Uterus (tissue), 4 donors: ENCODE measurements around the gene WDR36. TPM values are rescaled to one million over a fixed set of nuclear protein-coding genes. Genes with fewer than 3 reads are reported as not detected.

Experiments
- DNase-seq, 2 donors: peaks; one replicate each; pipeline ENCODE4 v3.0.0-alpha.2; 2019 to 2020
- H3K27ac ChIP-seq, 2 donors: fragments of 200-600 bp; sonication (generic); 1 replicate in 1 of 2; 2 replicates in 1 of 2; pipeline ENCODE4 v1.5.1; 2016 to 2018
- H3K27me3 ChIP-seq, 2 donors: fragments of 200-600 bp; sonication (generic); one replicate each; pipeline ENCODE4 v1.5.1; 2018 to 2019; ENCODE audit warnings: control low read depth in 1 of 2
- H3K36me3 ChIP-seq, 2 donors: fragments of 200-600 bp; sonication (generic); one replicate each; pipeline ENCODE4 v1.5.1; 2019; ENCODE audit warnings: control low read depth in 1 of 2
- H3K4me1 ChIP-seq, 2 donors: fragments of 200-600 bp; sonication (generic); one replicate each; pipeline ENCODE4 v1.5.1; 2018 to 2019; ENCODE audit warnings: control low read depth in 1 of 2
- H3K4me3 ChIP-seq, 2 donors: fragments of 200-600 bp; sonication (generic); 1 replicate in 1 of 2; 2 replicates in 1 of 2; pipeline ENCODE4 v1.5.1; 2018 to 2019; ENCODE audit warnings: mild to moderate bottlenecking in 1 of 2
- H3K9me3 ChIP-seq, 2 donors: fragments of 200-600 bp; sonication (generic); one replicate each; pipeline ENCODE4 v1.5.1; 2019; ENCODE audit warnings: control low read depth in 1 of 2
- CTCF ChIP-seq, 4 experiments: fragments of 200-600 bp in 2 of 4; fragments of 450-650 bp in 2 of 4; sonication (generic) in 2 of 4; IDR thresholded peaks; one replicate each; pipeline ENCODE4 v1.5.1; 2016 to 2019; ENCODE audit warnings: antibody characterized with exemption in 4 of 4, mild to moderate bottlenecking in 2 of 4, moderate library complexity in 1 of 4
- POLR2A ChIP-seq, 2 donors: fragments of 450-650 bp; IDR thresholded peaks; one replicate each; pipeline ENCODE4 v1.6.1; 2016; ENCODE audit warnings: antibody characterized with exemption in 2 of 2, mild to moderate bottlenecking in 1 of 2, moderate library complexity in 1 of 2
- intact Hi-C: fragments of 100-400 bp; cut with DNase I; formaldehyde crosslinking; loops from one replicate; pipeline ENCODE4 v1.15.1; 2023; ENCODE audit warnings: low total_unique reads
- total RNA-seq, 4 donors: library from RNA; depleted of rRNA in 3 of 4; stranded (reverse); fragments of >200 nt in 3 of 4; gene quantifications; one replicate each; pipeline versions ENCODE4 v1.1.0 to v1.2.4, GENCODE V29; 2014 to 2023
- donor health status: DM: yes; HTN: yes; CAD: no.

The WDR36 gene
- total RNA-seq, 4 donors from 2014 or later, result 20.0 to 97.1 (median 29.4) TPM

DNA sequence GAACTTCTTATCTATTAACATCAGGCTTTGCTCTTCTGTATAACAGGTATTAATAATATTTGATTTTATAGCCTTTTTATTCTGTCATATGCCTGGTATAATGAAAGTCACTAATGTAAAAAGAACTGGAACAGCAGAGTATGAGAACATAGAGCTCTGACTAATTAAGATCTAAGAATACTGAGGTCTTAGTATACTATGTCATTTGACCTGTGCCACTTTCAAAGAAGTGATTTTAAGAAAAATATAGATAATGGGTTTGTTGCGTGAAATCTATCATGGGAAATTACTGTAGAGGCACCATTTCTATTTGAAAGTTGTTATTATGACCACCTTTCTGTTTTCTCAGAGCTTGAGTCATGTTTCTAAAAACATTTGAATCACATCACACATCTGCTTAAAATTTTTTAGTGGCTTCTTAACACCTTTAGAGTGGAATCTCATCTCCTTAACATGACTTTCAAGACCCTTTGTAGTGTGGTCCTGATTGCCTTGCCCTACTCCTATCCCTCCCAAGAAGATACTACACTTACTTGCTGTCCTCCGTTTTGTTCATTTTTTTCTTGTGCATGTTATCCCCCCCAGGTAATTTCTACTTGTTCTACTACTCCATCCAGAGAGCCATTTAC lies 14.3 kb downstream of the WDR36 start:
- Histone ChIP-seq H3K27ac (no peak overlapping the region), H3K36me3 (no peaks in the 10 kb centered on the region), H3K4me1 (no peaks in the 10 kb centered on the region), H3K9me3 (no peaks in the 10 kb centered on the region), H3K27me3 (no peaks in the 10 kb centered on the region), H3K4me3 (no peak overlapping the region)
- DNase-seq, result no peak
- TF ChIP-seq POLR2A (IDR thresholded peaks at IDR 0.05), result no peak
- TF ChIP-seq CTCF (IDR thresholded peaks at IDR 0.05), result no peak
- intact Hi-C loops, result no loop called here

DNA sequence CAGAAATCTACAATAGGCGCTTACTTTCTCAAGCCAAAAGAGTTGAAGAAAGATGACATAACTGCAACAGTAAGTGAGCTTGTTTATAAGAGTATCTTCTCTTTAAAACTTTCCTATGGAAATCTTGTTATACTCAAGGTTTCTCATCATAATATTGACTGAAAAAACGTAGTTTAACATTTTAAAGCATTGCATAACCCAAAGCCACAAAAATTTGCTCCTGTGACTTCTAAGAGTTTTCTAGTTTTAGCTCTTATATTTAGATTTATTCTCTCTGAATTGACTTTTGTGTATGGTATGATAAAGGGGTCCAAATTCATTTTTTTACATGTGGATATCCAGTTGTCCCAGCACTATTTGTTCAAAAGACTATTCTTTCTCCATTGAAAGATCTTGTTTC lies 15.2 kb downstream of the WDR36 start:
- Histone ChIP-seq H3K4me3 (no peak overlapping the region), H3K36me3 (no peaks in the 10 kb centered on the region), H3K4me1 (no peaks in the 10 kb centered on the region), H3K9me3 (no peaks in the 10 kb centered on the region), H3K27me3 (no peaks in the 10 kb centered on the region), H3K27ac (no peak overlapping the region)
- no peak for DNase-seq
- TF ChIP-seq POLR2A (IDR thresholded peaks at IDR 0.05), result no peak
- no peak for TF ChIP-seq CTCF (IDR thresholded peaks at IDR 0.05)
- intact Hi-C loops, result no loop called here

GRCh38 chr5:111111956-111112355 lies 19.8 kb downstream of the WDR36 start:
- H3K36me3 ChIP-seq, result no peaks in the 10 kb centered on the region
- intact Hi-C loops, result no loop called here
- TF ChIP-seq CTCF (IDR thresholded peaks at IDR 0.05) (no peak), POLR2A (IDR thresholded peaks at IDR 0.05) (no peak)
- no peaks in the 10 kb centered on the region for H3K27me3 ChIP-seq
- no peak for DNase-seq
- no peaks in the 10 kb centered on the region for H3K9me3 ChIP-seq
- H3K4me1 ChIP-seq, result no peaks in the 10 kb centered on the region
- no peak overlapping the region for H3K4me3 ChIP-seq
- no peak overlapping the region for H3K27ac ChIP-seq

- intact Hi-C loops, result no loop called here
Observed at GRCh38 chr5:111113678-111114077, 21.5 kb downstream of the WDR36 start.

GRCh38 chr5:111115229-111115628 lies 23.1 kb downstream of the WDR36 start:
- Histone ChIP-seq H3K9me3 (no peaks in the 10 kb centered on the region), H3K27ac (no peak overlapping the region), H3K36me3 (peaks cover 0 to under 1% of the 10 kb centered on the region in 2 donors), H3K27me3 (no peaks in the 10 kb centered on the region), H3K4me3 (no peak overlapping the region), H3K4me1 (no peaks in the 10 kb centered on the region)
- DNase-seq, result no peak
- TF ChIP-seq POLR2A (IDR thresholded peaks at IDR 0.05), result no peak
- no peak for TF ChIP-seq CTCF (IDR thresholded peaks at IDR 0.05)
- intact Hi-C loops, result no loop called here

More at GRCh38 chr5:111113678-111114077, 21.5 kb downstream of the WDR36 start:
- Histone ChIP-seq H3K27me3 (no peaks in the 10 kb centered on the region), H3K4me1 (no peaks in the 10 kb centered on the region), H3K36me3 (no peaks in the 10 kb centered on the region), H3K27ac (no peak overlapping the region), H3K9me3 (no peaks in the 10 kb centered on the region), H3K4me3 (no peak overlapping the region)
- no peak for DNase-seq
- TF ChIP-seq POLR2A (IDR thresholded peaks at IDR 0.05), result no peak

- peaks cover 0 to 5% of the 10 kb centered on the region in 2 donors for H3K36me3 ChIP-seq
Observed at GRCh38 chr5:111116550-111116949, 24.4 kb downstream of the WDR36 start.

More at GRCh38 chr5:111116550-111116949, 24.4 kb downstream of the WDR36 start:
- no peak overlapping the region for H3K4me3 ChIP-seq
- H3K27me3 ChIP-seq, result no peaks in the 10 kb centered on the region
- H3K27ac ChIP-seq, result no peak overlapping the region
- no peaks in the 10 kb centered on the region for H3K4me1 ChIP-seq
- no peak for DNase-seq
- TF ChIP-seq POLR2A (IDR thresholded peaks at IDR 0.05) (no peak), CTCF (IDR thresholded peaks at IDR 0.05) (no peak)
- intact Hi-C loops, result no loop called here
- no peaks in the 10 kb centered on the region for H3K9me3 ChIP-seq
